T47D (cell line): ENCODE data around the gene OSBP2.
"Not testable (repeated sequence)": the region's sequence is repeated elsewhere in the genome, so short reads cannot be mapped to it uniquely, and the experiment has no call there.

ENCODE experiments used
- DNase-seq, 2 experiments: peaks; one replicate each; pipeline versions ENCODE4 v3.0.0 to v3.0.0-alpha.2; 2011 to 2012; ENCODE audit warnings: low read depth in 1 of 2, low spot score in 1 of 2
- JUND ChIP-seq: IDR thresholded peaks from 2 replicates; pipeline ENCODE4 v1.6.1; 2012; ENCODE audit warnings: low read depth
- in situ Hi-C: cut with HindIII; loops from 2 replicates; pipeline ENCODE4 v1.10.0; 2016; ENCODE audit warnings: low sequenced_read_pairs, low pct_unique_long_range_greater_than_20kb

OSBP2 gene

GRCh38 chr22:30763815-30764673 is 69.4 kb downstream of the OSBP2 start:
- DNase-seq: peak; percentile 23 to 80
- in situ Hi-C loops: no loop called here
- TF ChIP-seq JUND: no peak

- in situ Hi-C loops: no loop called here
- no peak for TF ChIP-seq JUND
- DNase-seq: no peak
Measured at GRCh38 chr22:30767661-30768060, 73.0 kb downstream of the OSBP2 start.

- DNase-seq: no peak
- in situ Hi-C loops: no loop called here
- no peak for TF ChIP-seq JUND
Measured at GRCh38 chr22:30770716-30771115, 76.0 kb downstream of the OSBP2 start.

GRCh38 chr22:30773919-30774318 is 79.2 kb downstream of the OSBP2 start:
- no peak for DNase-seq
- in situ Hi-C loops: no loop called here
- no peak for TF ChIP-seq JUND

GRCh38 chr22:30774566-30774965 is 79.9 kb downstream of the OSBP2 start:
- TF ChIP-seq JUND: no peak
- in situ Hi-C loops: no loop called here

GRCh38 chr22:30776476-30776875 is 81.8 kb downstream of the OSBP2 start:
- no peak for DNase-seq
- no peak for TF ChIP-seq JUND
- in situ Hi-C loops: no loop called here

More at GRCh38 chr22:30774566-30774965, 79.9 kb downstream of the OSBP2 start:
- DNase-seq: no peak

- in situ Hi-C loops, DNase-seq: not testable (repeated sequence)
Measured at GRCh38 chr22:30777146-30777545, 82.5 kb downstream of the OSBP2 start.

GRCh38 chr22:30777587-30777986 is 82.9 kb downstream of the OSBP2 start:
- DNase-seq: no peak
- TF ChIP-seq JUND: no peak
- in situ Hi-C loops: no loop called here

GRCh38 chr22:30778261-30778660 is 83.6 kb downstream of the OSBP2 start:
- no peak for TF ChIP-seq JUND
- DNase-seq: no peak
- in situ Hi-C loops: no loop called here

- TF ChIP-seq JUND: no peak
- in situ Hi-C loops: no loop called here
- no peak for DNase-seq
Measured at GRCh38 chr22:30780026-30780425, 85.4 kb downstream of the OSBP2 start.

- in situ Hi-C loops: no loop called here
- DNase-seq: no peak
Measured at GRCh38 chr22:30781271-30781875, 86.7 kb downstream of the OSBP2 start.

GRCh38 chr22:30782613-30783012 is 87.9 kb downstream of the OSBP2 start:
- DNase-seq: no peak
- no peak for TF ChIP-seq JUND
- in situ Hi-C loops: no loop called here

More at GRCh38 chr22:30781271-30781875, 86.7 kb downstream of the OSBP2 start:
- no peak for TF ChIP-seq JUND

- peak; percentile 23 to 75 for DNase-seq
- in situ Hi-C loops: no loop called here
Measured at GRCh38 chr22:30783021-30783420, 88.3 kb downstream of the OSBP2 start.

More at GRCh38 chr22:30783021-30783420, 88.3 kb downstream of the OSBP2 start:
- TF ChIP-seq JUND: no peak
